Measurements from ENCODE around the gene ETNPPL. TPM values are rescaled to one million over a fixed set of nuclear protein-coding genes. Genes with fewer than 3 reads are reported as not detected.

ETNPPL gene
- total RNA-seq, 2 donors from 2014 or later: not detected

- ATAC-seq (ENCODE audit: insufficient number of reproducible peaks, low FRiP score, low read depth) (no peak), DNase-seq (ENCODE audit: low spot score) (no peak)
- Histone ChIP-seq H3K4me1 (ENCODE audit: control insufficient read depth in 1 of 2, low read depth in 2 of 2) (no peaks in the 10 kb centered on the region), H3K36me3 (no peaks in the 10 kb centered on the region), H3K4me3 (no peak overlapping the region), H3K9me3 (no peaks in the 10 kb centered on the region), H3K27ac (no peak overlapping the region), H3K27me3 (replicated peaks; ENCODE audit: insufficient read depth) (no peaks in the 10 kb centered on the region)
- TF ChIP-seq CTCF (IDR thresholded peaks at IDR 0.05): no peak
Measured at GRCh38 chr4:108749119-108749518, 13.7 kb downstream of the ETNPPL start.

- no peak for ATAC-seq (ENCODE audit: insufficient number of reproducible peaks, low FRiP score, low read depth)
Measured at GRCh38 chr4:108746511-108746910, 16.3 kb downstream of the ETNPPL start.

GRCh38 chr4:108744307-108744706, 18.5 kb downstream of the ETNPPL start:
- Histone ChIP-seq H3K36me3 (no peaks in the 10 kb centered on the region), H3K27ac (no peak overlapping the region), H3K4me1 (ENCODE audit: control insufficient read depth in 1 of 2, low read depth in 2 of 2) (no peaks in the 10 kb centered on the region), H3K9me3 (no peaks in the 10 kb centered on the region), H3K4me3 (no peak overlapping the region), H3K27me3 (replicated peaks; ENCODE audit: insufficient read depth) (no peaks in the 10 kb centered on the region)
- TF ChIP-seq CTCF (IDR thresholded peaks at IDR 0.05): no peak
- ATAC-seq (ENCODE audit: insufficient number of reproducible peaks, low FRiP score, low read depth) (no peak), DNase-seq (ENCODE audit: low spot score) (no peak)

More at GRCh38 chr4:108746511-108746910, 16.3 kb downstream of the ETNPPL start:
- Histone ChIP-seq H3K36me3 (no peaks in the 10 kb centered on the region), H3K27ac (no peak overlapping the region), H3K9me3 (no peaks in the 10 kb centered on the region), H3K27me3 (replicated peaks; ENCODE audit: insufficient read depth) (no peaks in the 10 kb centered on the region), H3K4me3 (no peak overlapping the region), H3K4me1 (ENCODE audit: control insufficient read depth in 1 of 2, low read depth in 2 of 2) (no peaks in the 10 kb centered on the region)
- no peak for TF ChIP-seq CTCF (IDR thresholded peaks at IDR 0.05)
- DNase-seq (ENCODE audit: low spot score): no peak

- H3K36me3 ChIP-seq: no peaks in the 10 kb centered on the region
- no peak for ATAC-seq (ENCODE audit: insufficient number of reproducible peaks, low FRiP score, low read depth)
- no peak for DNase-seq (ENCODE audit: low spot score)
- no peak for TF ChIP-seq CTCF (IDR thresholded peaks at IDR 0.05)
- no peak overlapping the region for H3K27ac ChIP-seq
- H3K9me3 ChIP-seq: no peaks in the 10 kb centered on the region
- no peak overlapping the region for H3K4me3 ChIP-seq
- no peaks in the 10 kb centered on the region for H3K4me1 ChIP-seq (ENCODE audit: control insufficient read depth in 1 of 2, low read depth in 2 of 2)
- no peaks in the 10 kb centered on the region for H3K27me3 ChIP-seq (replicated peaks; ENCODE audit: insufficient read depth)
Measured at GRCh38 chr4:108742451-108743420, 20.1 kb downstream of the ETNPPL start.

GRCh38 chr4:108738003-108738706, 24.7 kb downstream of the ETNPPL start:
- Histone ChIP-seq H3K4me1 (ENCODE audit: control insufficient read depth in 1 of 2, low read depth in 2 of 2) (no peaks in the 10 kb centered on the region), H3K9me3 (no peaks in the 10 kb centered on the region), H3K4me3 (no peak overlapping the region), H3K27ac (no peak overlapping the region), H3K36me3 (no peaks in the 10 kb centered on the region), H3K27me3 (replicated peaks; ENCODE audit: insufficient read depth) (no peaks in the 10 kb centered on the region)
- TF ChIP-seq CTCF (IDR thresholded peaks at IDR 0.05): no peak
- no peak for DNase-seq (ENCODE audit: low spot score)
- ATAC-seq (ENCODE audit: insufficient number of reproducible peaks, low FRiP score, low read depth): no peak

All from thoracic aorta (tissue), 2 donors.